NCI-H82 (cell line): ENCODE measurements around the gene TEC.
A peak's percentile ranks its signal among the peaks of the same experiment; 100 is the strongest.
"Not testable (repeated sequence)": the region's sequence is repeated elsewhere in the genome, so short reads cannot be mapped to it uniquely, and the experiment has no call there.

ENCODE experiments used
- DNase-seq: peaks from one replicate; lab custom pipeline; 2025; lab: John Stamatoyannopoulos, UW

TEC gene

GRCh38 chr4:48268956-48269860, at the start of gene TEC:
TEC (minus strand) TSS chr4:48269838; CDS start chr4:48228614, 41,224 bp downstream.
- peak; percentile 62 for DNase-seq

- DNase-seq: peak; percentile 60
Measured at GRCh38 chr4:48315728-48316630, 46.3 kb upstream of the TEC start.

GRCh38 chr4:48314746-48315145, 45.1 kb upstream of the TEC start:
- DNase-seq: not testable (repeated sequence)

- no peak for DNase-seq
Measured at GRCh38 chr4:48311896-48312295, 42.3 kb upstream of the TEC start.

GRCh38 chr4:48308901-48309300, 39.3 kb upstream of the TEC start:
- DNase-seq: no peak

GRCh38 chr4:48307528-48307927, 37.9 kb upstream of the TEC start:
- DNase-seq: no peak

- no peak for DNase-seq
Measured at GRCh38 chr4:48305508-48305907, 35.9 kb upstream of the TEC start.

- no peak for DNase-seq
Measured at GRCh38 chr4:48300004-48300403, 30.4 kb upstream of the TEC start.

DNA sequence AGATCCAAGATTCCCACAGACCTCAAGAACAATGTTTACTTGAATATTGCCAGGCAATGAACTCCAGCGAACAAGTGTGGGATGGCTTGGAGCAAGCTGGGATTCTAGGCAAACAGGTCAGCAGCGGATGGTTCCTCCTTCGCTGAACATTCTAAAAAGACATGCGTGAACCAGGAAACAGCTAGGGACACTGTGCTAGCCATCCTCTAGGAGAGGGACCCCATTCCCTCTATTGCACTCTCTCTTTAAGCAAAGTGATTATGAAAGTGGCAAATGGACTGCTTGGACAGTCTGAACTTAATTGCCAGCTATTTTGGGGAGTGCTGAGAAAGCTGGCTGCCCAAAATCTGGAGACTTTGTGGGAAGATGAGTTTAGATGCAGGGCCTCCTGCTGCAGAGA, 29.9 kb upstream of the TEC start:
- no peak for DNase-seq

DNA sequence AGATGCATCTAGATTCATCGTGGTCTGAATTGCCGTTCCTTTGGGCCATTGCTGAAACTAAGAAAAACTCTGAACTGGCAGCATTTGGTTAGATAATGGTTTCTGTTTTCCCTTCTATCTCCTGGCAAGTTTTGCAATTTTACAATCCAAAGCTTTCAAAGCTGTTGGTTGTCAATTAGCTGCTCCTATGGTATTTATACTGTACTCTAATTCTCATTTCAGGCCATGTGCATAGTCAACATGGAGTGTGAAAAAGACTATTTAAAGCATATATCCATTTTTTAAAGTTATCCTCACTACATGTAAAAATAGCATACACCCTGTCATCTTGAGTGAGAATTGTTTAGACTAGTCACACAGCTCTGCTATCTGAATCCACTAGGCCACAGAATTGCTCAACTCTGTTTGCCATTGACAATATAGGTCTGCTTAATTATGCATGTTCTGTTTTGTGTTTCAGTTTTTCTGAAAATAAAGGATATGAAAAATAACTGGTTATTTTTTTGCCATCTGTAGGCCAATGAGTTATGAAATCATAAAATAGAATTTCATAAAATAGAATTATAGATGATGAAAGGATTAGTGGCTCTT, 27.7 kb upstream of the TEC start:
- no peak for DNase-seq

DNA sequence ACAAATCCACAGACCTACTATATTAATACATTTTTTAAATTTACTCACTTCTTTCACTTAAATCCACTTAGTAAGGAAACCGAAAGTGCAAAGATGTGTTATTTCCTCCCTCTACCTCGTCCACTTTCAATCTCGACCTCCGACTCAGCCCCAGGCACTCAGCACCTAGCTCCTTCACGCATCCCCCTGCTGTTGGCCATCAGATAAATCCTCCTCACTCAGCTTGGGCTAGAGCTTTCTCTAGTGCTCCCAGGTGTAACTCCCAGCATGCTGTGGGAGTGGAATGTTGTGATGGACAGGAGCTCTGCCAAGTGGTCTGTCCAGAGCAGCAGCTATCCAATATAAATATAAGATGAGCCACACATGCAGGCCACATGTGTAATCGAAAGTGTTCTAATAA, 26.7 kb upstream of the TEC start:
- DNase-seq: no peak

- DNase-seq: no peak
Measured at GRCh38 chr4:48295116-48295515, 25.5 kb upstream of the TEC start.

DNA sequence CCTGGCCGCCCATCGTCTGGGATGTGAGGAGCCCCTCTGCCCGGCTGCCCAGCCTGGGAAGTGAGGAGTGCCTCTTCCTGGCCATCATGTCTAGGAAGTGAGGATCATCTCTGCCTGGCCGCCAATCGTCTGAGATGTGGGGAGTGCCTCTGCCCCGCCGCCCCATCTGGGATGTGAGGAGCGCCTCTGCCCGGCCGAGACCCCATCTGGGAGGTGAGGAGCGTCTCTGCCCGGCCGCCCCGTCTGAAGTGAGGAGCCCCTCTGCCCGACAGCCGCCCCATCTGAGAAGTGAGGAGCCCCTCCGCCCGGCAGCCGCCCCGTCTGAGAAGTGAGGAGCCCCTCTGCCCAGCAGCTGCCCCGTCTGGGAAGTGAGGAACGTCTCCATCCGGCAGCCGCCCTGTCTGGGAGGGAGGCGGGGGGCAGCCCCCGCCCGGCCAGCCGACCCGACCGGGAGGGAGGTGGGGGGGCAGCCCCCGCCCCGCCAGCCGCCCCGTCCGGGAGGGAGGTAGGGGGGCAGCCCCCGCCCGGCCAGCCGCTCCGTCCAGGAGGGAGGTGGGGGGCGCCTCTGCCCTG, 22.7 kb upstream of the TEC start:
- not testable (repeated sequence) for DNase-seq

DNA sequence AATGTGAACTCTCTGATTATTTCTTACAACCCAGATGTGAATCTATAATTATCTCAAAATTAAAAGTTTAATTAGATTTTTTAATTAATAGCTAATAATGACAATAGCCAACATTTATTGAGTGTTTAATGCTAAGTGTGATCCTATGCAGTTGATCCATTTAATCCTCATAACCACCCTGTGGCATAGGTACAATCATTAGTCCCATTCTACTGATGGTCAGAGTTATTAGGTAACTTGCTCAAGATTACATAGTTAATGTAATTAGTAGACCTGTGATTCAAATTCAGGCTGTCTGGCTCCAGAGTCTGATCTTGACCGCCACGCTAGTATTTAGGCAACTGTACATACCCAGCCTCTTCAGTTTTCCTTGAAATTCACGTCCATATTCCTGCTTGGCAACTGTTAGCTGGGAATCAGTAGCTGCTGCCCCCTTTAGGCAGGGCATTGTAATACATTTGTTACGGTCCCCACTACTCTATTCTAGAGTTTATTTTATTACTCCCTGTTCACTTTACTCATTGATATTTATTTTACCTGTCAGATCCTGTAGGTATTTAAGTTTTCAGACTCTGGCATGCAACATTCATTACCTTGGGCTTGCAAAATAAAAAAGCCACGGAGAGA, 20.6 kb upstream of the TEC start:
- DNase-seq: peak; percentile 53

DNA sequence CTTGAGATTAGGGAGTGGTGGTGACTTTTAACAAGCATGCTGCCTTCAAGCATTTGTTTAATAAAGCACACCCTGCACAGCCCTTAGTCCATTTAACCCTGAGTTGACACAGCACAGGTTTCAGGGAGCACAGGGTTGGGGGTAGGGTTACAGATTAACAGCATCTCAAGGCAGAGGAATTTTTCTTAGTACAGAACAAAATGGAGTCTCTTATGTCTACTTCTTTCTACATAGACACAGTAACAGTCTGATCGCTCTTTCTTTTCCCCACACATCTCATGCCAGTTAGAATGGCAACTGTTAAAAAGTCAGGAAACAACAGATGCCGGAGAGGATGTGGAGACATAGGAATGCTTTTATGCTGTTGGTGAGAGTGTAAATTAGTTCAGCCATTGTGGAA, 16.4 kb upstream of the TEC start:
- DNase-seq: not testable (repeated sequence)

- not testable (repeated sequence) for DNase-seq
Measured at GRCh38 chr4:48285640-48286039, 16.0 kb upstream of the TEC start.

- DNase-seq: no peak
Measured at GRCh38 chr4:48275686-48276085, 6.0 kb upstream of the TEC start.

DNA sequence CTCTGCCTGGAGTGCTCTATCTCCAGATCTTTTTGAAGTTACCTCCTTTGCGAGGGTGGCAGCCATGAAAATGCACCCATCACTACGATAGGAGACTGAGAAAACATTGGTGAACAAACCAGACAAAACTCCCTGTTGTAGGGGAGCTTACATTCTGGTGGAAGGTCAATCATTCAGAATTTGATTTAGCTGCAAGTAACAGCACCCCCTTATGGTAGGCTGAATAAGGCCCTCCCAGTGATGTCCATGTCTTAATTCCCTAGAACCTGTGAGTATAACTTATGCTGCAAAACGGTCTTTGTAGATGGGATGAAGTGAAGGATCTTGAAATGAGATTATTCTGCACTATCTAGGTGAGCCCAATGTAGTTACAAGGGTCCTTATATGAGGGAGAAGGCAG, 5.6 kb upstream of the TEC start:
- DNase-seq: peak; percentile 27

DNA sequence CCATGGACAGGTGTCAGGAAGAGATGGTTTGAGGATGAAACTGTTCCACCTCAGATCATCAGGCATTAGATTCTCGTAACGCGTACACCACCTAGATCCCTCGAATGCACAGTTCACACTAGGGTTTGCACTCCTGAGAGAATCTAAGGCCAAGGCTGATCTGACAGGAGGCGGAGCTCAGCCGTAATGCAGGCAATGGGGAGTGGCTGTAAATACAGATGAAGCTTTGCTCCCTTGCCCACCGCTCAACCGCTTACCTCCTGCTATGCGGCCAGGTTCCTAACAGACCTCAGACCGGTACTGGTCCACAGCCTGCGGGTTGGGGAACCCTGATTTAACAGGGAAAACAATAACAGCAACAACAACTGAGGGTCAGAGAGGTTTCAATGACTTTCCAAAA, 2.0 kb upstream of the TEC start:
- DNase-seq: peak; percentile 11

DNA sequence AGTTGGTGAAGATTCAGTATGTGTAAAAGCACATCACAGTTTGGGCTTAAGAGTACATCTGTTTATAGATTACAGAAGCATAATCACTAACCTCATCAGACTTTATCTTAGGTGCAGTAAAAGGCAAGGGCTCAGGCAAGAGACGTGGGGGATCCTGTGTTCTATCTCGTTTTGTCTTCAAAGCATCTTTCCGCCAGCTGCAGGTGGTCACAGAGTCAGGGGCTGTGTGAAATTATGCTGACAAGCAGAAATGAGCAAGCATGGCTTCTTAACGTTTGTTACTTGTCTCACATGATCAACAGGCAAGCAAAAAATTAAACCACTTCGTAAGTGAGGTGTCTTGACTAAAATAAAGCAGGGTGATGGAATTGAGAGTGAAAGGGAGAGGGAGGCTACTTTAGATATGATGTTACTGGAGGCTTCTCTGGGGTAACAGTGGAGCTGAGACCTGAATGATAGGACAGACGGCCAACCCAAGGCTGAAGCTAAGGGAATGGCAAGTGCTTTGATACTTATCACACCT, 1.4 kb upstream of the TEC start:
- no peak for DNase-seq

- DNase-seq: no peak
Measured at GRCh38 chr4:48270523-48270897, 872 bp upstream of the TEC start.
